Smooth muscle cell (in vitro differentiated cells): ENCODE measurements around the gene YPEL4. TPM values are rescaled to one million over a fixed set of nuclear protein-coding genes. Genes with fewer than 3 reads are reported as not detected.

Experiments used
- DNase-seq: peaks from one replicate; lab custom pipeline; 2025; ENCODE audit not compliant: unreplicated experiment; lab: John Stamatoyannopoulos, UW
- H2AFZ ChIP-seq: fragments of 200-600 bp; sonication (generic); 2 replicates; pipeline ENCODE4 v1.6.0; 2016; ENCODE audit warnings: antibody characterized with exemption, low read depth, mild to moderate bottlenecking
- H3F3A ChIP-seq: fragments of 200-600 bp; sonication (generic); 2 replicates; pipeline ENCODE4 v1.6.0; 2017; ENCODE audit warnings: antibody characterized with exemption, low read depth
- H3K27ac ChIP-seq: fragments of 200-600 bp; sonication (generic); 2 replicates; pipeline ENCODE4 v1.5.1; 2016; ENCODE audit warnings: low read depth, mild to moderate bottlenecking
- H3K27me3 ChIP-seq: fragments of 200-600 bp; sonication (generic); 2 replicates; pipeline ENCODE4 v1.6.1; 2016; ENCODE audit warnings: low read depth, mild to moderate bottlenecking
- H3K36me3 ChIP-seq: fragments of 200-600 bp; sonication (generic); 2 replicates; pipeline ENCODE4 v1.5.1; 2016; ENCODE audit warnings: low read depth
- H3K4me1 ChIP-seq: fragments of 200-600 bp; sonication (generic); 2 replicates; pipeline ENCODE4 v1.5.1; 2016; ENCODE audit warnings: low read depth
- H3K4me2 ChIP-seq: fragments of 200-600 bp; sonication (generic); 2 replicates; pipeline ENCODE4 v1.6.0; 2016; ENCODE audit warnings: mild to moderate bottlenecking
- H3K4me3 ChIP-seq: fragments of 200-600 bp; sonication (generic); 2 replicates; pipeline ENCODE4 v1.5.1; 2016; ENCODE audit warnings: mild to moderate bottlenecking
- H3K79me2 ChIP-seq: fragments of 200-600 bp; sonication (generic); 2 replicates; pipeline ENCODE4 v1.6.0; 2016; ENCODE audit warnings: low read depth, mild to moderate bottlenecking
- H3K9ac ChIP-seq: fragments of 200-600 bp; sonication (generic); 2 replicates; pipeline ENCODE4 v1.6.0; 2016; ENCODE audit warnings: low read depth
- H3K9me3 ChIP-seq: fragments of 200-600 bp; sonication (generic); replicated peaks from 2 replicates; pipeline ENCODE4 v1.5.1; 2016; ENCODE audit warnings: low read depth
- H4K20me1 ChIP-seq: fragments of 200-600 bp; sonication (generic); 2 replicates; pipeline ENCODE4 v1.6.0; 2016; ENCODE audit warnings: low read depth
- CTCF ChIP-seq: fragments of 200-600 bp; sonication (generic); IDR thresholded peaks from 2 replicates; pipeline ENCODE4 v1.5.1; 2017; ENCODE audit warnings: borderline replicate concordance, mild to moderate bottlenecking, antibody characterized with exemption; ENCODE audit not compliant: insufficient read depth, poor library complexity, severe bottlenecking
- WGBS: methylation state at CpG from one replicate; pipeline ENCODE4 v1.1.7; 2016; ENCODE audit warnings: low lambda C conversion rate; 5-methylcytosine and 5-hydroxymethylcytosine counted together
- polyA plus RNA-seq: library from polyadenylated mRNA; unstranded; fragments of >200 nt; fragmentation: Nextera tagmentation; extraction: Ambion mirVana; gene quantifications from 2 replicates; pipeline ENCODE4 v1.2.1, GENCODE V29; 2016
- total RNA-seq: library from RNA; depleted of rRNA; stranded (reverse); fragments of >200 nt; gene quantifications from 2 replicates; pipeline ENCODE4 v1.2.3, GENCODE V29; 2014

The YPEL4 gene
- total and polyA plus RNA-seq, 2 experiments from 2014 or later = 2.0 to 2.5 TPM

- peak overlapping the region; percentile 92 for H3K4me2 ChIP-seq
- H3K4me1 ChIP-seq = peaks cover 15% of the 10 kb centered on the region
- H2AFZ ChIP-seq = peak overlapping the region; percentile 62
- H3K4me3 ChIP-seq = peak overlapping the region; percentile 79
- H3K27me3 ChIP-seq = no peaks in the 10 kb centered on the region
- WGBS = under 1% methylated on average over 16 of the region's 31 CpGs
- no peak for TF ChIP-seq CTCF
- no peaks in the 10 kb centered on the region for H3K36me3 ChIP-seq
- H3K9me3 ChIP-seq = no peaks in the 10 kb centered on the region
- no peak for DNase-seq
- peak overlapping the region; percentile 99 for H3K9ac ChIP-seq
- peak overlapping the region; percentile 98 for H3K27ac ChIP-seq
- peaks cover 31% of the 10 kb centered on the region for H4K20me1 ChIP-seq
- H3F3A ChIP-seq = no peaks in the 10 kb centered on the region
- H3K79me2 ChIP-seq = peaks cover 50% of the 10 kb centered on the region
These were observed 18.7 kb upstream of the YPEL4 start for GRCh38 chr11:57668434-57668782.

DNA sequence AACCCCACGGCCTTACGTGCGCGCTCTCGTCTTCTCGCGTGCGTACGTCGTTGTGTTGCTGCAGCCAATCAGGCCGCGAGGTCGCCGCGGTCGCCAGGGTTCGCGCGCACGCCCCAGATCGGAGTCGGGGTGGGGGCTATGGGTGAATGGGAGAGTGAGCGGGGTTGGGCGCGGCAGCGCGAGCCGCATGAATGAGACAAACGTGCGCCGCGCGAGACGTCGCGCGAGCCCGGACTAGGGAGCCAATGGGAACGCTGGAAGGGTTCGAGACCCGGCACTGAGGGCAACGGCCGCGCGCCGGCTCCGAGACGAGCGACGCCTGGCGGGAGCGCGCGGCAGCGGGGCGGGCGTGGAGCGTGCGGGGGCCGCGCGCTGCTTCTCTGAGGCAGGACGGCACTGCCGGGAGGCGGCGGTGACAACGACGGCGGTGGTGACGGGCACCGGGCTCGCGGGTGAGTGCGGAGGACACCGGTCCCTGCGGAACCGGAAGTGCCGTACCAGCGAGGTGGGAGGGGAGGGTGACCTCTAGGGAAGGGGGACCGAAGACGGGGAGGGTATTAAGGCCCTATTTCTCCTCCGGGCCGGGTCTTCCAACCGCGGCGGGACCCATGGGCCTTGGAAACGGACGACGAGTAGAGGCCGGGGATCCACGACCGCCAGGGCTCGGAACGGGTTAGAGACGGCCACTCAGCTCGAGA lies 18.2 kb upstream of the YPEL4 start, which contains the start of gene ZDHHC5:
TSS of gene ZDHHC5 (plus strand) at position 379 of the 698 bp plus-strand sequence. CDS start 4,977 bp downstream, outside the sequence.
- peaks cover 45% of the 10 kb centered on the region for H3K79me2 ChIP-seq
- WGBS = under 1% methylated on average over 39 of the region's 96 CpGs
- peak within 1 kb of the TSS; percentile 80 for H2AFZ ChIP-seq
- peak within 1 kb of the TSS; percentile 92 for H3K4me2 ChIP-seq
- no peaks in the 10 kb centered on the region for H3F3A ChIP-seq
- H3K36me3 ChIP-seq = no peaks in the 10 kb centered on the region
- H3K27ac ChIP-seq = peak within 1 kb of the TSS; percentile 98
- H3K4me1 ChIP-seq = peaks cover 15% of the 10 kb centered on the region
- H4K20me1 ChIP-seq = peaks cover 26% of the 10 kb centered on the region
- DNase-seq = peak; percentile 96
- peak within 1 kb of the TSS; percentile 99 for H3K9ac ChIP-seq
- peak; percentile 62 for TF ChIP-seq CTCF
- H3K4me3 ChIP-seq = peak within 1 kb of the TSS; percentile 79
- H3K27me3 ChIP-seq = no peaks in the 10 kb centered on the region
- H3K9me3 ChIP-seq = no peaks in the 10 kb centered on the region

DNA sequence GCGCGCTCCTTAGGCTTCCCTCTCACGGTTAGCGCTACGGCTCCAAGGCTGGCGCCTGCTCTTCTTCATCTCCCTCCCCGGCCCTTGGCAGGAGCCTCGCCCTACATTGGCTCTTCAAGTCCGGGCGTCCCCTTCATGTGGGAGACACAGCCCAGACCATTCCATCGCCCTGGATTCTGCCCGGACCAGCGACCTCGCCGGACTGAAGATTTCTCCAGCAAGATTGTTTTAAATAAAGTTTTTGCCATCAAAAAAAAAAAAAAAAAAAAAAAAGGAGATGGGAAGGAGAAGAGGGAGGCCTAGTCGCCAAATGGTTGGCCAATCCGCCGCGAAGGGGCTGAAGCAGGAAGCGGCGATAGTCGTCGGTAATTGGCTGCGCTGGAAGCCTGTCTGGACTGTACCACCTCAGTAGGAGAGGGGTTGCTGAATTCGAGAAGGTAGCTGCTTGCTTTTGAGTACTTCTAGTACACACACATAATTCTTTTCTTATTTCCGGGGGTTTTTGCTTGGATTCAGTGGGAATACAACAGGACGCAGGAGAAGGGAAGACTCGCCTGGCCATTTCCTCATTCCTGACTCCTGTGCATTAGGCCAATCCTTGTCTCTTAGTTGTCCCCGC lies 17.5 kb upstream of the YPEL4 start:
- H3F3A ChIP-seq = no peaks in the 10 kb centered on the region
- TF ChIP-seq CTCF = no peak
- H3K4me2 ChIP-seq = peak overlapping the region; percentile 92
- peak overlapping the region; percentile 99 for H3K9ac ChIP-seq
- peaks cover 3% of the 10 kb centered on the region for H3K36me3 ChIP-seq
- H3K79me2 ChIP-seq = peaks cover 38% of the 10 kb centered on the region
- WGBS = 1% methylated on average over 24 of the region's 29 CpGs
- peaks cover 15% of the 10 kb centered on the region for H3K4me1 ChIP-seq
- peak; percentile 91 for DNase-seq
- H3K4me3 ChIP-seq = peak overlapping the region; percentile 79
- peaks cover 19% of the 10 kb centered on the region for H4K20me1 ChIP-seq
- no peaks in the 10 kb centered on the region for H3K27me3 ChIP-seq
- peak overlapping the region; percentile 98 for H3K27ac ChIP-seq
- H3K9me3 ChIP-seq = no peaks in the 10 kb centered on the region
- H2AFZ ChIP-seq = peak overlapping the region; percentile 80
